Dedifferentiated amniotic fluid mesenchymal stem cell (primary cell): ENCODE measurements around the gene EMB.
"Not testable (repeated sequence)": the region's sequence is repeated elsewhere in the genome, so short reads cannot be mapped to it uniquely, and the experiment has no call there.

Source experiments
- DNase-seq: peaks from one replicate; pipeline ENCODE4 v3.0.0-alpha.2; 2016; ENCODE audit errors: extremely low spot score

EMB gene

DNA sequence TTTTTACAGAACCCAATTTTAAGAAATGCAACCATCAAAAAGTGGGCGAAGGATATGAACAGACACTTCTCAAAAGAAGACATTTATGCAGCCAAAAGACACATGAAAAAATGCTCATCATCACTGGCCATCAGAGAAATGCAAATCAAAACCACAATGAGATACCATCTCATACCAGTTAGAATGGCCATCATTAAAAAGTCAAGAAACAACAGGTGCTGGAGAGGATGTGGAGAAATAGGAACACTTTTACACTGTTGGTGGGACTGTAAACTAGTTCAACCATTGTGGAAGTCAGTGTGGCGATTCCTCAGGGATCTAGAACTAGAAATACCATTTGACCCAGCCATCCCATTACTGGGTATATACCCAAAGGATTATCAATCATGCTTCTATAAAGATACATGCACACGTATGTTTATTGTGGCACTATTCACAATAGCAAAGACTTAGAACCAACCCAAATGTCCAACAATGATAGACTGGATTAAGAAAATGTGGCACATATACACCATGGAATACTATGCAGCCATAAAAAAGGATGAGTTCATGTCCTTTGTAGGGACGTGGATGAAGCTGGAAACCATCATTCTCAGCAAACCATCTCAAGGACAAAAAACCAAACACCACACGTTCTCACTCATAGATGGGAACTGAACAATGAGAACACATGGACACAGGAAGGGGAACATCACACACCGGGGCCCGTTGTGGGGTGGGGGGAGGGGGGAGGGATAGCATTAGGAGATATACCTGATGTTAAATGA, 19.7 kb downstream of the EMB start:
- not testable (repeated sequence) for DNase-seq

DNA sequence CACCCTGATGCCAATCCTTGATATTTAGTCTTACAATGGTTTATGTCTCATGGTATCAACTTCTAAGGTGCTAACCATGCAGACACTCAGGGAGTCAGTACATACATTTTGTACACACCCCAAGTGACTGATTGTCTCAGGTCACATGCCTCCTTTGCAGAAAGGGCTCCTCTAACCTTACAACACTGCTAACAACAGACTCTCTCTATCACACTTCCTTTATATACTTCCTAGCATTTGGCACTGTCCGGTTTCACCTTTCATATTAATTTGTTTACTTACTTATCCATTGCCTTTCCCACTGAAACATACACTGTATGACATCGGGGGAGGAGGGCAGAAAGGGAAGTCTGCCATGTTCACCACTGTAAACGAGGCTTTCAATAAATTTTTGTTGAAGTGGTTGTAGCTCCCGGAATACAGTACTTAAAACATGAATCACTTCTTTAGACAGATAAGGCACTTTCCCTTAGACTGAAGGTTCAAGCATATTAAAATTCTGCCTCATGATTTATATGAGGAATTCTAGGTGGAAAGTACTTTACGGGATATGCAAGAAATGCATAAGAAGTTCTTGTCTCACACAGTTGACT, 20.6 kb downstream of the EMB start:
- DNase-seq = no peak

DNA sequence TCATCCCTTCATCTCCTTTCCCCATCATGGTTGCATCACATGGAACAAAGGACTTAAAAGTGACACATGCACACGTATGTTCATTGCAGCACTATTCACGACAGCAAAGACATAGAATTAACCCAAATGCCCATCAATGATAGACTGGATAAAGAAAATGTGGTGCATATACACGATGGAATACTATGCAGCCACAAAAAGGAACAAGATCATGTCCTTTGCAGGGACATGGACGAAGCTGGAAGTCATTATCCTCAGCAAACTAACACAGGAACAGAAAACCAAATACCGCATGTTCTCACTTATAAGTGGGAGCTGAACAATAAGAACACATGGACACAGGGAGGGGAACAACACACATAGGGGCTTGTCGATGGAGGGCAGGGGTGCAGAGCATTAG, 21.4 kb downstream of the EMB start:
- not testable (repeated sequence) for DNase-seq

- not testable (repeated sequence) for DNase-seq
Observed at GRCh38 chr5:50416637-50417036, 24.5 kb downstream of the EMB start.

DNA sequence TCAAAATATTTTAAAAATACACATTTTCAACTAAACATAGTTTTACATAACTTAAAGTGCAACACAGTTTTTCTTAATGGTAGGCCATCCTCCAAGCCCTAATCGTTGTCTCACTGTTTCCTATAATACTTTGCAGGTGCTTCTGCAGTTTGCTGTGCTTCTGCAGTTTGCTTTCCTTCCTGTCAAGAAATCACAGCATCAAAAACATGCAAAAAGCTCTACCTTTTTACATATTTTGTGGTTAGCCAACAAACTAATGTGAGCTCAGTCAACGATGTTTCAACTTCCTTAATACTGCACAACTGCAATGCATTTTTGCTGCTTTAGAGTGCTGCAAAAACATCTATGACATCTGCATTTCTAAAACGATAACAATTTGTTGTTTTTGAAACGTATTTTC, 25.2 kb downstream of the EMB start:
- DNase-seq = no peak

DNA sequence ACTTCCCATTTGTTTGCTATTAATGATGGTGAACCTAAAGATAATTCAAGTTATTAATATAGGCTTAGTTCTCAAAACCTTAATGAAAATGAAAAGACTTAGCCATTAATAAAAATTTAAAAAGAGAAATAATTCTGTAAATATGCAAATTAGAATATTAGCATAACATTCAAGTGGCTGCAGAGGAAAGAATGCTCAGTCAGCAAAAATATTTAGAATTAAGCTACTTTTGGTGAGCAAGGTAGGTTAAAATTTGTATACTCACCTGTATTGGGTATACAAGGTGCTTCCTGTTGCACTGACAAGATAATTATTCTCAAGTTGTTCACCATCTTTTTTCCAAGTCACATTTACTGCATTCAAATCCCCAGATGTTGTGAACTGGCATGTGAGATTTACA, 30.2 kb downstream of the EMB start:
- not testable (repeated sequence) for DNase-seq

DNA sequence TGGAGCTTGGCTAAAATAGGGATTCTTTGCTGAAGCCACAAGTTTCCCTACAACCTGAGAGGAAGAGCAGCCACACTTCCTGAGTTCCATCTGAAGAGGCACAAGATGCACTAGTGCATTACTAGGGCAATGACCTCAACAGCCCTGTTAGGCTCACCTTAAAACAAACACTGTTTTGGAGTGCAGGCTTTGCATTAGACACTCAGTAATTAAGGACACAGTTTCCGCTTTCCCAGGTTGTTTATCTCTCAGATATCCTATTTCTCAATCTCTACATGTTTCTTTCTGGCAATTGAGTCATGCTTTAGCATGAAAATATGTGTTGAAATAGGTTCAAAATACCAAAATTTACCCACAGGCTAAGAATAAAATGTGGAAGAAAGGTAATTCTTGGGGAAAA, 34.2 kb downstream of the EMB start:
- no peak for DNase-seq

DNA sequence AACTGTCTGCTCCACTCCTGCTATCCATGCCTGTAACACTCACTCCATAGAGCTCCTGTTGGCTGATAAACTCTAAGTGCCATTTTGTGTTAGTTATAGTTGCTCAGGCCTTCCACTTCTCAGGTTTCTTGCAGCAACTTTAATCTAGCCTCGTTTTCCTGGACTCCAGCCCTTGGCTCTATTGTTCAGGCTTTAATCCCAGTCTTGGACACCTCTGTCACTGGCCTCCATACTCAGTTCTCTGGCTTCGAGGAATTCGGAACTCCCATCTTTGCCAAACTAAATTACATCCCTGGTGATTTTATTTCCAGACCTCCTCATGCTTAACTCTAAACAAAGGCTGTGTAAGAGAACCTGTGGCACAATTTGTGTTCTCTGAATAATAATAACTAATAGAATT, 39.8 kb downstream of the EMB start:
- no peak for DNase-seq

DNA sequence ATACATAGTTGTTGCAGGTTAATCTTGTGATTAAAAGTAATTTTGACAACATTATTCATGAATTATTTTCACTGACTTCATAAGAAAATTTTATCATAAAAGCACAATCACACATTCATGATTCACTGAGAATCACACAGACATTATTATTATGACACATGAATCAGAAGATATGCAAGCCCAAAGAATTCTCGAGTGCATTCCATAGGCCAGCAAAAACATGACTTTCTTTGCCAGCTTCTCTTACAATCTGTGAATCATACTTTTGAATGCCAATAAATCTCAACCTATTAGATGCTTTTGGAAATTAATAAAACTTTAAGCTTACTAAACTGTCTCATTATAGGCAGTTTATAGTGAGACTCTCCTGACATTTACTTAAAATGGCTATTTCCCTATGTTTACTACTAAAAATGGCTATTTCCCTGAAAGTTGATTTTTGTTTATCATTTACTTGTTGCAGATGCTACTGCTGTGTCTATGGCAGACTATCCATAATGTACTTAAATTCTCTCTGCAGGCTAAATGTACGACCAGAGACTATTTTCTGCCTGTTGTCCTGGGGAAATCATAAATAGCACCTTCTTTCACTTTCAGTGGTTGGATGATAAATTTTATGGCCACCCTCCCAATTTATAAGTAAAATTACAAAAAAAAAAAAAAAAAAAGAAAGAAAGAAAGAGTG, 47.0 kb downstream of the EMB start:
- DNase-seq = not testable (repeated sequence)

GRCh38 chr5:50392289-50392688, 48.8 kb downstream of the EMB start:
- not testable (repeated sequence) for DNase-seq

- DNase-seq = not testable (repeated sequence)
Observed at GRCh38 chr5:50384381-50384780, 56.7 kb downstream of the EMB start.

DNA sequence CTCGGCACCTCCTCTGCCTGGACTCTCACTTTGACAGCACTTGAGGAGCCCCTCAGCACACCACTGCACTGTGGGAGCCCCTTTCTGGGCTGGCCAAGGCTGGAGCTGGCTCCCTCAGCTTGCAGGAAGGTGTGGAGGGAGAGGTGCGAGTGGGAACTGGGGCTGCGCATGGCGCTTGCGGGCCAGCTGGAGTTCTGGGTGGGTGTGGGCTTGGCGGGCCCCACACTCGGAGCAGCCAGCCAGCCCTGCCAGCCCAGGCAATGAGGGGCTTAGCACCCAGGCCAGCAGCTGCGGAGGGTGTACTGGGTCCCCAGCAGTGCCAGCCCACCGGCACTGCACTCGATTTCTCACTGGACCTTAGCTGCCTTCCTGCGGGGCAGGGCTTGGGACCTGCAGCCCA, 64.4 kb downstream of the EMB start:
- DNase-seq = not testable (repeated sequence)

DNA sequence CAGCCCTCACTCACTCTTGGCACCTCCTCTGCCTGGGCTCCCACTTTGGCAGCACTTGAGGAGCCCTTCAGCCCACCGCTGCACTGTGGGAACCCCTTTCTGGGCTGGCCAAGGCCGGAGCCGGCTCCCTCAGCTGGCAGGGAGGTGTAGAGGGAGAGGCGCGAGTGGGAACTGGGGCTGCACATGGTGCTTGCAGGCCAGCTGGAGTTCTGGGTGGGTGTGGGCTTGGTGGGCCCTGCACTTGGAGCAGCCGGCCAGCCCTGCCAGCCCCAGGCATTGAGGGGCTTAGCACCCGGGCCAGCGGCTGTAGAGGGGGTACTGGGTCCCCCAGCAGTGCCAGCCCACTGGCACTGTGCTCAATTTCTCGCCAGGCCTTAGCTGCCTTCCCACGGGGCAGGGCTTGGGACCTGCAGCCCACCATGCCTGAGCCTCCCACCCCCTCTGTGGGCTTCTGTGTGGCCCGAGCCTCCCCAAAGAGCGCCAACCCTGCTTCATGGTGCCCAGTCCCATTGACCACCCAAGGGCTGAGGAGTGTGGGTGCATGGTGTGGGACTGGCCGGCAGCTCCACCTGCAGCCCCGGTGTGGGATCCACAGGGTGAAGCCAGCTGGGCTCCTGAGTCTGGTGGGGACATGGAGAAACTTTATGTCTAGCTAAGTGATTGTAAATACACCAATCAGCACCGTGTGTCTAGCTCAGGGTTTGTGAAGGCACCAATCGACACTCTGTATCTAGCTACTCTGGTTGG, 71.6 kb downstream of the EMB start:
- DNase-seq = not testable (repeated sequence)

DNA sequence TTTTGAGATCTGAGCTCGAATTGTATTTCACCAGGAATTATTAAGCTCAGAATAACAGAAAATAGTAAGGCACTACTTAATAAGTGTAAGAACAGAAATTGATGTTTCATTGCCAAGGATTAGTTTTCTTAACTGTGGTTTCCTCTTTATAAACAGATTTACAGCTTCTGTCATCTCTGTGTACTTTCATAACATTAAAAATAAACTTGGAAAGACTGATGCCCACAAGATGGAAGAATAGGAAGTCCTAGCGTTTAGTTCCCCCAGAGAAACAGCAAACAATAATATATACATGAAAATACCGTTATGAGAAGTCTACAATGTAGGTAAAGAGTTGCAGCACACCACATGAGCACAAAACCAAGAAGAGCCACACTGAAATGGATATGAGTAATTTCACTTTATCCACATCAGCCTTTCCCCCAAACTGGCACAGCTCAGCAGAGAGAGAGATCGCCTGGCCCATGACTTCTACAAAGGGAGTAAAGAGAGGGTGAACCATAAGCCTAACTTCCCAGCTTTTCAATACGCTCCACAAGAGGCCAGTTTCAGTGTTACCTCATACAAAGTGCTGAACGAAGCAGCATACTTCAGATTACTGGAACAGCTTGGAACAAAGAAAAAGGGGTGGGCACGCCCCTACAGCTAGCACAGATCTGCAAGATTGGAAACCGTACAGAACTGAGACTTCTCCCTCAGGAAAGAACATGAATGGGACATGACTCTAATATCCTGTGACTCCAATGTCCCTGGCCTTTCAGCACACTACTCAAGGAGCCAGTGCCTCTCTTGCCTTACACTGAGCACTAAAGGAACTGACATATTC, 75.4 kb downstream of the EMB start:
- no peak for DNase-seq

DNA sequence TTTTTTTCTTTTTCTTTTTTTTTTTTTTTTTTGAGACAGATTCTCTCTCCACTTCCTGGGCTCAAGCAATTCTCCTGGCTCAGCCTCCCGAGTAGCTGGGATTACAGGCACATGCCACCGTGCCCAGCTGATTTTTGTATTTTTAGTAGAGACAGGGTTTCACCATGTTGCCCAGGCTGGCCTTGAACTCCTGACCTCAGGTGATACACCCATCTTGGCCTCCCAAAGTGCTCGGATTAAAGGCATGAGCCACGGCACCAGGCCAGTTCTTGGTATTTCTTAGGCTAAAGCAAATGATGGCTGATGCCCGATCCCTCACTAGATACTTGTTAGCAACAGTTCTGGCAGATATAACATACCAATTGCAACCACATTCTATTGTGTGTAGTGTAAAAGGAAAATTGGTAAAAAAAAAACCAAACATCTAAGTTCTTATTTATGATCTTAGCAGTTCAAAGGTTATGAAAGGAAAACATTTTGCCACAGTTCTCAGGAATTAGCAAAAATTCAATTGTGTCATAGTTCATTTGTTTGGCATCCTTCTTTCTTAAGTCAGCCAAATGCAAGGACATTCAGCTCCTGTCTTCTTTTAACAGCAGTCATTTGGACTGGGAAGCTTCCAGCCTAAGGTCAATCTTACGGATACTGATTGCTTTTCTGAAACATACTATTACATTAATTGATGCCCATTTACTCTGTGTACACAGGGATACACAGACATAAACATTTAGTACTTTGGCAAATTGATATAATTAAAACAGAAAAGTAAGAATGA, 76.4 kb downstream of the EMB start:
- not testable (repeated sequence) for DNase-seq

DNA sequence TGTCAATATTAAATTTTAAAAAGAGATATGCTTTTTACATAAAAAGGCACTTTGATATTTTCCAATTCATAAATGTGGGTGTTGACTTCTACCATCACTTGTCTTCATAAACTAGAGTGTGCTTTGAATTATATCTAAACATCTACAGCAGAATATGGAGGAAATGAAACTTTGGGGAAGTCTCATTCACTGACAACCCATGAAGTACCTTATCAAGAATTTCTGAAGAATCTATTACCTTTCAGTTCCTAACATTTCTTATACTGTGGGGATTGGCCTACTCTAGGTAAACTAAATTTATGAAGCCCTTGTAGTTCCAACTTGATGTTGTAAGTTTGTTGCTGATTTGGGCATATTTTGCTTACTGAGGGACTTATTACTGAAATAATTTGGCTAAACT, 81.9 kb downstream of the EMB start:
- no peak for DNase-seq

DNA sequence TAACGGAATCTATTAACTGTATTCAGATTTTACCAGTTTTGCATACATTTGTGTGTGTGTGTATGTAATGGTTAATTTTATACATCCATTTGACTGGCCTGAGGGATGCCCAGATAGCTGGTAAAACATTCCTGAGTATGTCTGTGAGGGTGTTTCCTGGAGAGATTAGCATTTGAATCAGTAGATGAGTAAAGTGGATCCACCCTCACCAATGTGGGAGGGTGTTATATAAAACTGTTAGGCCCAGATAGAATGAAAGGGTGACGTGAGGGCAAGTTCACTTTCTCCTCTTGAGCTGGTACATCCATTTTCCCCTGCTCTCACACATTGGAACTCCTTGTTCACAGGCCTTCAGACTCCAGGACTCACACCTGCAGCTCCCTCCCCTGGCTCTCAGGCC, 88.7 kb downstream of the EMB start:
- no peak for DNase-seq
